Left lung (tissue), 10 donors: ENCODE data around the gene RFX2. TPM values are rescaled to one million over a fixed set of nuclear protein-coding genes. Genes with fewer than 3 reads are reported as not detected.

Source experiments
- ATAC-seq: fragments of 200-7000 bp; cut with Tn5 transposase; one replicate; pipeline ENCODE4 v1.9.1; 2020; ENCODE audit warnings: moderate library complexity
- DNase-seq, 4 donors: peaks; one replicate each; pipeline ENCODE4 v3.0.0-alpha.2; 2013 to 2020
- H3K27ac ChIP-seq, 2 donors: fragments of 200-600 bp; sonication (generic) in 1 of 2; one replicate each; pipeline versions ENCODE4 v1.5.0 to v1.8.0; 2020 to 2021
- H3K27me3 ChIP-seq, 2 donors: fragments of 200-600 bp; sonication (generic) in 1 of 2; one replicate each; pipeline versions ENCODE4 v1.5.0 to v1.8.0; 2020 to 2021
- H3K36me3 ChIP-seq, 2 donors: fragments of 200-600 bp; sonication (generic) in 1 of 2; one replicate each; pipeline versions ENCODE4 v1.5.0 to v1.8.0; 2020 to 2021
- H3K4me1 ChIP-seq, 2 donors: fragments of 200-600 bp; one replicate each; pipeline ENCODE4 v1.8.0; 2021
- H3K4me3 ChIP-seq, 2 donors: fragments of 200-600 bp; sonication (generic) in 1 of 2; one replicate each; pipeline versions ENCODE4 v1.5.0 to v1.8.0; 2020 to 2021; ENCODE audit warnings: mild to moderate bottlenecking in 1 of 2
- H3K9me3 ChIP-seq, 2 donors: fragments of 200-600 bp; sonication (generic) in 1 of 2; one replicate each; pipeline versions ENCODE4 v1.5.0 to v1.8.0; 2020 to 2021
- CTCF ChIP-seq, 2 donors: fragments of 200-600 bp; sonication (generic) in 1 of 2; IDR thresholded peaks; one replicate each; pipeline versions ENCODE4 v1.5.0 to v1.8.0; 2021; ENCODE audit warnings: antibody characterized with exemption in 2 of 2
- intact Hi-C, 2 donors: fragments of 100-400 bp; cut with DNase I; formaldehyde crosslinking; loops; one replicate each; pipeline versions ENCODE4 v1.11.2 to v1.14.2; 2022
- polyA plus RNA-seq, 6 donors: library from polyadenylated mRNA; unstranded; fragments of 120-200 nt; gene quantifications; one replicate each; pipeline ENCODE4 v1.2.1, GENCODE V29; 2013; ENCODE audit not compliant: insufficient read length in 6 of 6
- total RNA-seq, 2 donors: library from RNA; stranded (reverse); fragmentation: NEBNext Ultra II Directional; extraction: Animal tissue kit (Norgen Biotek cat#: 25700); gene quantifications; one replicate each; pipeline ENCODE4 v1.2.1, GENCODE V29; 2021
- donor health status: DM: no; HTN: yes; CAD: no.
- donor health status: DM: no; HTN: no; CAD: no.

RFX2 gene
- total and polyA plus RNA-seq, 8 donors, result 12.7 to 18.8 (median 16.5) TPM

- ATAC-seq (no peak), DNase-seq (no peak)
- Histone ChIP-seq H3K9me3 (no peaks in the 10 kb centered on the region), H3K4me1 (peaks cover 46 to 87% of the 10 kb centered on the region in 2 donors), H3K27ac (peak overlapping the region in 1 of 2 donors; percentile 99), H3K27me3 (no peaks in the 10 kb centered on the region), H3K36me3 (no peaks in the 10 kb centered on the region), H3K4me3 (no peak overlapping the region)
- intact Hi-C loops, result loop anchor here in 1 of 2 donors (10.0 kb wide), 1 partner anchor 65 kb away; no protein-coding TSS in a partner anchor
- TF ChIP-seq CTCF (IDR thresholded peaks at IDR 0.05), result no peak
Observed at GRCh38 chr19:6059396-6059947, 50.8 kb downstream of the RFX2 start.

- Histone ChIP-seq H3K27me3 (no peaks in the 10 kb centered on the region), H3K4me1 (peaks cover 46 to 79% of the 10 kb centered on the region in 2 donors), H3K9me3 (no peaks in the 10 kb centered on the region), H3K27ac (peak overlapping the region; percentile 94 to 99), H3K4me3 (no peak overlapping the region), H3K36me3 (no peaks in the 10 kb centered on the region)
- DNase-seq (no peak), ATAC-seq (no peak)
- intact Hi-C loops, result loop anchor here in 1 of 2 donors (10.0 kb wide), 1 partner anchor 66 kb away; no protein-coding TSS in a partner anchor
- no peak for TF ChIP-seq CTCF (IDR thresholded peaks at IDR 0.05)
Observed at GRCh38 chr19:6058518-6059201, 51.6 kb downstream of the RFX2 start.

GRCh38 chr19:6057651-6058517 lies 52.4 kb downstream of the RFX2 start:
- Histone ChIP-seq H3K4me1 (peaks cover 46 to 71% of the 10 kb centered on the region in 2 donors), H3K27ac (peak overlapping the region; percentile 94 to 99), H3K4me3 (no peak overlapping the region), H3K36me3 (no peaks in the 10 kb centered on the region), H3K9me3 (no peaks in the 10 kb centered on the region), H3K27me3 (no peaks in the 10 kb centered on the region)
- ATAC-seq, result no peak
- intact Hi-C loops, result loop anchor here in 1 of 2 donors (10.0 kb wide), 1 partner anchor 67 kb away; no protein-coding TSS in a partner anchor
- peak in 1 of 4 donors; percentile 58 for DNase-seq
- no peak for TF ChIP-seq CTCF (IDR thresholded peaks at IDR 0.05)

GRCh38 chr19:6056801-6057650 lies 53.3 kb downstream of the RFX2 start:
- peak overlapping the region; percentile 94 to 99 for H3K27ac ChIP-seq
- intact Hi-C loops, result loop anchor here in 1 of 2 donors (10.0 kb wide), 1 partner anchor 68 kb away; no protein-coding TSS in a partner anchor
- no peak for TF ChIP-seq CTCF (IDR thresholded peaks at IDR 0.05)
- no peaks in the 10 kb centered on the region for H3K9me3 ChIP-seq
- no peaks in the 10 kb centered on the region for H3K27me3 ChIP-seq
- H3K4me1 ChIP-seq, result peaks cover 43 to 63% of the 10 kb centered on the region in 2 donors
- H3K4me3 ChIP-seq, result no peak overlapping the region
- DNase-seq (peak; percentile 51 to 82 (median 78)), ATAC-seq (peak; percentile 80)
- no peaks in the 10 kb centered on the region for H3K36me3 ChIP-seq
